HG03558 (cell line): Measurements from ENCODE around the gene NUP210.
A peak's percentile ranks its signal among the peaks of the same experiment; 100 is the strongest.
"Not testable (repeated sequence)": the region's sequence is repeated elsewhere in the genome, so short reads cannot be mapped to it uniquely, and the experiment has no call there.

Experiments
- ATAC-seq: cut with Tn5 transposase; IDR thresholded peaks from one replicate; pipeline ENCODE4 v1.9.1; 2021; ENCODE audit warnings: moderate number of reproducible peaks; ENCODE audit not compliant: unreplicated experiment; ENCODE audit errors: extremely low read depth

The NUP210 gene

GRCh38 chr3:13430411-13430875, 10.3 kb upstream of the NUP210 start:
- not testable (repeated sequence) for ATAC-seq

GRCh38 chr3:13429631-13430291, 9.6 kb upstream of the NUP210 start:
- ATAC-seq: no peak

GRCh38 chr3:13428678-13429077, 8.6 kb upstream of the NUP210 start:
- not testable (repeated sequence) for ATAC-seq

- no peak for ATAC-seq
Measured at GRCh38 chr3:13427662-13428603, 7.8 kb upstream of the NUP210 start.

GRCh38 chr3:13426591-13426990, 6.5 kb upstream of the NUP210 start:
- no peak for ATAC-seq

- no peak for ATAC-seq
Measured at GRCh38 chr3:13425689-13426088, 5.6 kb upstream of the NUP210 start.

- no peak for ATAC-seq
Measured at GRCh38 chr3:13424865-13425617, 4.9 kb upstream of the NUP210 start.

GRCh38 chr3:13424141-13424844, 4.2 kb upstream of the NUP210 start:
- no peak for ATAC-seq

GRCh38 chr3:13420831-13421765, 976 bp upstream of the NUP210 start:
- no peak for ATAC-seq

GRCh38 chr3:13419505-13420044, 547 bp downstream of the NUP210 start:
- no peak for ATAC-seq

- no peak for ATAC-seq
Measured at GRCh38 chr3:13417166-13417947, 2.8 kb downstream of the NUP210 start.

GRCh38 chr3:13415997-13416793, 3.9 kb downstream of the NUP210 start:
- ATAC-seq: no peak

GRCh38 chr3:13415236-13415986, 4.7 kb downstream of the NUP210 start:
- no peak for ATAC-seq

GRCh38 chr3:13414040-13414729, 5.9 kb downstream of the NUP210 start:
- ATAC-seq: peak; percentile 85

GRCh38 chr3:13411186-13411860, 8.8 kb downstream of the NUP210 start:
- ATAC-seq: no peak
